NCI-H774 (cell line): ENCODE data around the gene NDUFB2.
"Not testable (repeated sequence)": the region's sequence is repeated elsewhere in the genome, so short reads cannot be mapped to it uniquely, and the experiment has no call there.

Experiments
- DNase-seq: peaks from one replicate; lab custom pipeline; 2025; lab: John Stamatoyannopoulos, UW

NDUFB2 gene

DNA sequence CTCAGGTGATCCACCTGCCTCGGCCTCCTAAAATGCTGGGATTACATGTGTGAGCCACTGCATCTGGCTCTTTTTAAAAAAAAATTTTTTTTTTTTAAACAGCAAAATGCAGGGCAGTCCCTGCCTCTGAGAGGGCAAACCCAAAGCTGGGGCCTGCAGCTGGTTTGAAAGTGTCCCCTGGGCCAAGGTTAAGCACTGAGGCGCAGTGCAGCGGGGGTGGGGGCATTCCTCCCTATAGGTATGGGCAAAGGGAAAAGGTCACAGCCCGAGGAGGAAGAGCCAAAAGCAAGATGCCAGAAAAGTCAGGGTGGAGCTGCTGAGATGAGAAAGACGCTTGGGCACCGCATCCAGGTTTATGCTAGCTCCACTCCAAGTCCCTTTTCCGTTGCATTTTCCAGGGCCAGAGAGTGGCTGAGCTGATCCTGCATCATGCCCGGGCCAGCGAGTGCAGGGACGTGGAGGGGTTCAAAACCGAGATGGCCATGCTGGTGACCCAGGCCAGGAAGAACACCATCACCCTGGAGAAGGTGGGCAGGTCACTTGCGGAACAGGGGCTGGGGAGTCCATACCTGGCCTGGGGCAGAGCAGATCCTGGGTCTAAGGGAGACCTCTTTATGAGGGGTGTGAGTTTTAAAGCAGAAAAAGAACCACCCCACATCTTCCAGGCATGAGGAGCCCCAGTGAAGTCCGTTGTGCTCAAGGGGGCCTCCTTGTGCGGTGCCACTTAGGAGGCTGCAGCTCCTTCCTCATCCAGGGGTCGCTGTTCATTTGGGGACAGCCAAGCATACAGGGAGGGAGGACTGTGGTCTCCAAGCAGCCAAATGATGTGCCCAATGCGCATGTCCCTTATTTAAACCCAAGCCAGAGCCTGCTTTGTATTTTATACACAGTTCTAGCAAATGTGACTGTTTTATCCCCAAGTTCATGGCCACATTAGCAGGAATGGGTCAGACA, 7.0 kb upstream of the NDUFB2 start:
- DNase-seq: no peak

DNA sequence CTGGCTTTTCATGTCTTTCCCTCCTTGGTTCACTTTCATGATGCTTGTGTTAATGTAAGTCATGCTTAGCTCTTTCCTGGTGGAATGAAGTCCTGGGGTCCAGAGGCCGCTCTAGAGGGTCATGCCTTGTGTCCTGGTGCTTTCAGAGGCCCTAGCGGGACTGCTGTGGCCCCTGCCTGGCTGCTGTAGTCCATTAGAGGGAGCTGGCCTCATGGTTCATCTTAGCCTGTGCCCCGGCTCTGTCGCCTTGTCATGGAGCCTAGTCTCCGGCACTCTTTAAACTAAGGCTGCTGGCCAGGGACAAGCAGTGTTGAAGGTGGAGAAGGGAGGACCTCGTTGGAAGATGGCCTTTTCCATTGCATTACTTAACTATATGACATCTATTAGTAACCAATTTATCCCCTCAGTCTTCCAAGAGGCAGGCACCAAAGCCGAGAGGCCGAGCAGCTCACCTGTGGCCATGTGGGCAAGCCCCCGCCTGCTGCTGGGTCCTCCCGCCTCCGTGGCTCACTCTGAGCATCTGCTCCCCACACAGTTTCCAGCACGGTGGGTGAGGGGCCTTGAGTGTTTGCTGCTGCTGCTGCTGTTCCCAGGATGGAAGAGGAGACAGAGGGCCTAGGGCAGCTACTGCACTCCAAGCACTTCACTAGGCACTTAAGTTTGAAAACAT, 5.0 kb upstream of the NDUFB2 start:
- no peak for DNase-seq

DNA sequence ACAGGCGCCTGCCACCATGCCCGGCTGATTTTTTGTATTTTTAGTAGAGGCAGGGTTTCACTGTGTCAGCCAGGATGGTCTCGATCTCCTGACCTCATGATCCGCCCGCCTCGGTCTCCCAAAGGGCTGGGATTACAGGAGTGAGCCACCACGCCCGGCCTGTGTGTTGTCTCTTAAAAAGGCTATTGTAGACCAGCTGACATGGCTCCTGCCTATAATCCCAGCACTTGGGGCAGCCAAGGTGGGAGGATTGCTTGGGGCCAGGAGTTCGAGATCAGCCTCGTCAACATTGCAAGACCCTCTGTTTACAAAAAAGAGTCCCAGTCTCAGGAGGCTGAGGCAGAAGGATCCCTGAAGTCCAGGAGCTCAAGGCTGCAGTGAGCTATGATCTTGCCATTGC, 2.7 kb upstream of the NDUFB2 start:
- DNase-seq: not testable (repeated sequence)

DNA sequence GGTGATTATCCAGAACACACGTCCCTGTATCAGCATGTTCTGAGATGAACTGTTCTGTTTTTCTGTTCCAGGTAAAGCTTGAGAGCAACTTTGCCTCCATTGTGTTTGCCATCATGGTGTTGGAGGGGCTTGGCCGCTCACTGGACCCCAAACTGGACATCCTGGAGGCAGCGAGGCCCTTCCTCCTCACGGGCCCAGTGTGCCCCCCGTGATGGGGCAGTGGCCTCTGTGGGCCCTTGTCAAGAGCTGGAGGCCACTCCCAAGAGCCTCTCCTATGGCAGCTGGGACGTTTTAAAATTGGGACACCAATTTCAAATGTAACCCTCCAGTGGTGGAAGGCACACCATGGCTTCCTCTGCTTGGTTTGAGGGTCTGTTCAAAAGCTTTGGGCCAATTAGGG, 1.9 kb upstream of the NDUFB2 start:
- DNase-seq: no peak

DNA sequence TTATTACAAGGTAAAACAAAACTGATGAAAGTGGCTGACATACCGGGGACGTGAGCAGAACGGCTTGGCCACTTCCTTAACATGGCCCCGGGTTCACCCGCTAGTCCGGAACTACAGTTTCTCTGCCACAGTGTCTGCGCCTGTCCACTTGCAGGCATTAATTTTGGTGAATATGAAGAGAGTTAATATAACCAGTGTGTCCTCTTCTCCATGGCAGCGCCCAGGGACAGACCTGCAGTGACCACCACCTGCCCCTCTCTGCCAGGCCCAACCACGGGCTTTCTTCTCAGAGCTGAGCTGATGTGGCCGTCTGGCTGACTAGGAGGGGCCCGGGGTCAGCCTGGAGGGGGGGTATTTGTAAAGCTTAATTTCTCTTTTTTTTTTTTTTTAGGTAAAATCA, 1.1 kb upstream of the NDUFB2 start:
- DNase-seq: no peak

DNA sequence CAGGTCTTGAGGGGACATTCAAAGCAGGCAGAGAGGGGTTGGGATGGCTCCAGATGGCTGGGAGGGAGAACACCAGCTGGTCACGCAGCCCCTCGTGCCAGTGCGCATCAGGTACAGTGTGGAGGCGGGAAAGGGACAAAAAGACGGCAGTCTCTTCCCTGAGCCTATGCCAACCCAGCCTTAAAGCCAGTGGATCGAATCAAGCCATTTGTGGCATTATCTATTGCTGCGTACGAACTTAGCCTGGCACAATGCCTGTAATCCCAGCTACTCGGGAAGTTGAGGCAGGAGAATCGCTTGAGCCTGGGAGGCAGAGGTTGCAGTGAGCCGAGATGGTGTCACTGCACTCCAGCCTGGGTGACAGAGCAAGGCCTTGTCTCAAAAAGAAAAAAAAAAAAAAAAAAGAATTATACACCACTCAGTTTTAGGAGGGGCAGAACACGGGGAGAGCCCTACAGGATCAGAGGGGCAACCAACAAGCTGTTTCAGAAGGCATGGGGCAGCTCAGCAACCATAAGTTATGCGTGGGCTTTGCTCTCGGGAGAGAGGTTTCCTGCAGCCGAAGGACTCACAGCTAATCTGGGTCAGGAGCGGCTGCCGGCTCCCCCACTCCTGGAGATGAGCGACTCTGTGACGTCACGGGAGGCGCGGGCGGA, 356 bp upstream of the NDUFB2 start:
- peak; percentile 88 for DNase-seq

DNA sequence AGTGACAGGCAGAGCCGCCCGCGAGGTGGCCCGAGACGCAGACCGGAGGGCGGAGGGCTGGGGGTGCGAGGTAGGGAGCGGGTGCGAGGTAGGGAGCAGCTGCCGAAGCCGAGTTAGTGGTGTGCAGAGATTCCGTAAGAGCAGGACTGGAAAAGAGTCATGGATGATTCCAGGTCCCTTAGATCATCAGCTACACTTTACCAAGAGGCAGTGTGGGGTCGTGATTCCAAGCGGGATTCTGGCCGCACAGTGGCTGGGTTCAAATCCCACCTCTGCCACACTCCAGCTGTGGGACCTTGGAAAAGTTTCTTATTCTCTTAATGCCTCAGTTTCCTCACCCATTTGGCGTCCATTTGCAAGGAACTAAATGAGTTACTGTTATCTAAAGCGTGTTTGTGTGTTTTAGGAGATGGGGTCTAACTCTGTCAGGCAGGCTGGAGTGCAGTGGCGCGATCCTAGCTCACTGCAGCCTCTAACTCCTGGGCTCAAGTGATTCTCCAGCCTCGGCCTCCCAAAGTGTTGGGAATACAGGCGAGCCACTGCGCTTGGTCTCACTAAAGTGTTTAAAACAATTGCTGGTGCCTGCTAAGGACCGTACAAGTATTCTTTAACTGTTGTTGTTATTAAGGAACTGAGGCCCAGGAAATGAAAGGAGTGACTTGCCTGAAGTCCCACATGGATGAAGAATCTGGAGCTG, 1.1 kb downstream of the NDUFB2 start:
- no peak for DNase-seq

DNA sequence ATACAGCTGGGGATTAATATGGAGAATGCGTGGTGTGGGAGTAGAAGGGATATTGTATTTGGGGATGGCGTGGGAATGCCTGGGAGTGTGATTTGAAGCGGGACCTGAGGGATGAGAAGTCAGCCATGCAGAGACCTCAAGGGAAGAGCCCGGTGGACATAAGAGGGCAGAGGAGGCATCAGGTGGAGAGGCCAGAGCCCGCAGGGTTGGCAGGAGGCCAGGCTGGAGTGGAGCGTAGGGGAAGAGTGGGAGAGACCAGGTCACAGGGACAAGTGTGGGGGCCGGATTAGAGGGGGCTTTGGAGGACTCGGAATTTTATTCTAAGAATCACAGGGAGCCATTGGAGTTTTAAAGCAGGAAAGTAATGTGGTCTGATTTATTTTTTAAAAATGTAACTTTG, 2.0 kb downstream of the NDUFB2 start:
- no peak for DNase-seq

DNA sequence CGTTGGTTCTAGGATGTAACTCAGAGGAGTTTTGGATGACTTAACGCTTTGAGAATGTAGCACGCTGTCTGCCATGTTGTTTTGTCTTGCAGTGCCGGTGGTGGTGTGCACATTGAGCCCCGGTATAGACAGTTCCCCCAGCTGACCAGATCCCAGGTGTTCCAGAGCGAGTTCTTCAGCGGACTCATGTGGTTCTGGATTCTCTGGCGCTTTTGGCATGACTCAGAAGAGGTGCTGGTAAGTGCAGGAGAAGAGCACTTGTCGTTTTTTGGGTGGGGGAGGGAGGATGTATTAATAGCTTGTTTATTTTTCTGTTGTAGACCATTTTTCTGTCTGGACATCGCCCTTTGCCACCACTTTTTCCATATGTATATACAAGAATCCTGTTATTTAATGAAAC, 6.3 kb downstream of the NDUFB2 start:
- DNase-seq: no peak

DNA sequence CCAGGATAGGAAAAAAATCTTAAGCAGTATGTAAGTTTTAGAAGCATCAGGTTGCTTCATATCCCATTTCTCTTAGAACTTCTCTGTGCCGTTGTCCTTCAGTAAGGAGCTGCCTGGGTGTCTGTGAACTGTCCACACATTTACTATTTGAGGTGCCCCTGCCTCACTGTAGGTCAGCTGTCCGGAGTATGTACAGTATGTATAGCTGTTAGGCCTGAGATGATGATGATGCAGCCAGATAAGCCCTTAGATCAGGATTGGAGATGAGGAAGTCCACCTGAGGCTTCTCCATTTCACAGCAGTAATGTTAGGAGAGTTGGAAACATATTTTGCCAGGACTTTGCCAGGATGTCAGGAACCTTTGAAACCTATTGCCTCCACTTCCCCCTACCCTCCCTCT, 7.7 kb downstream of the NDUFB2 start:
- no peak for DNase-seq

DNA sequence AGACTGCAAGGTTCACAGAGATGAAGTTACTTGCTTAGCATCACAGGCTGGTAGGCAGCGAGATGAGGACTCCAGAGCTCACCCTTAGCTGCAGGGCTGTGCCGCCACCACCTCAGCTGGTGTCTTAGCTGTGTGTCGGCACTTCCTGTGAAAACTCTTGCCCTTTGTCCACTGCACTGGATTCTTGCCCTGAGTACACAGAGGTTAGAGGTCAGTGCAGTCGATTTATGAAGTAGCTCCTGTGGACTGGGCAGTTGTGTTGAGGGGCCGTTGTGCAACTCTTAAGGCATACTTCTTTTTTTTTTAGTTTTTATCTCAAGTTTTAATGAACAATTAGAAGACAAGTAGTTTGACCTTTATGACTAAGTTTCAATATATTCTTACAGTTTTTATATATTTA, 10.6 kb downstream of the NDUFB2 start:
- DNase-seq: no peak

DNA sequence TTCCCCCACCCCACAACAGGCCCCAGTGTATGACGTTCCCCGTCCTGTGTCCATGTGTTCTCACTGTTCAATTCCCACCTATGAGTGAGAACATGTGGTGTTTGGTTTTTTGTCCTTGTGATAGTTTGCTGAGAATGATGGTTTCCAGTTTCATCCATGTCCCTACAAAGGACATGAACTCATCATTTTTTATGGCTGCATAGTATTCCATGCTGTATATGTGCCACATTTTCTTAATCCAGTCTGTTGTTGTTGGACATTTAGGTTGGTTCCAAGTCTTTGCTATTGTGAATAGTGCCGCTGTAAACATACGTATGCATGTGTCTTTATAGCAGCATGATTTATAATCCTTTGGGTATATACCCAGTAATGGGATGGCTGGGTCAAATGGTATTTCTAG, 12.3 kb downstream of the NDUFB2 start:
- not testable (repeated sequence) for DNase-seq

DNA sequence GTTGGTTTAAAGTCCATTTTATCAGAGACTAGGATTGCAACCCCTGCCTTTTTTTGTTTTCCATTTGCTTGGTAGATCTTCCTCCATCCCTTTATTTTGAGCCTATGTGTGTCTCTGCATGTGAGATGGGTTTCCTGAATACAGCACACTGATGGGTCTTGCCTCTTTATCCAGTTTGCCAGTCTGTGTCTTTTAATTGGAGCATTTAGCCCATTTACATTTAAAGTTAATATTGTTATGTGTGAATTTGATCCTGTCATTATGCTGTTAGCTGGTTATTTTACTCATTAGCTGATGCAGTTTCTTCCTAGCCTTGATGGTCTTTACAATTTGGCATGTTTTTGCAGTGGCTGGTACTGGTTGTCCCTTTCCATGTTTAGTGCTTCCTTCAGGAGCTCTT, 15.9 kb downstream of the NDUFB2 start:
- DNase-seq: not testable (repeated sequence)

DNA sequence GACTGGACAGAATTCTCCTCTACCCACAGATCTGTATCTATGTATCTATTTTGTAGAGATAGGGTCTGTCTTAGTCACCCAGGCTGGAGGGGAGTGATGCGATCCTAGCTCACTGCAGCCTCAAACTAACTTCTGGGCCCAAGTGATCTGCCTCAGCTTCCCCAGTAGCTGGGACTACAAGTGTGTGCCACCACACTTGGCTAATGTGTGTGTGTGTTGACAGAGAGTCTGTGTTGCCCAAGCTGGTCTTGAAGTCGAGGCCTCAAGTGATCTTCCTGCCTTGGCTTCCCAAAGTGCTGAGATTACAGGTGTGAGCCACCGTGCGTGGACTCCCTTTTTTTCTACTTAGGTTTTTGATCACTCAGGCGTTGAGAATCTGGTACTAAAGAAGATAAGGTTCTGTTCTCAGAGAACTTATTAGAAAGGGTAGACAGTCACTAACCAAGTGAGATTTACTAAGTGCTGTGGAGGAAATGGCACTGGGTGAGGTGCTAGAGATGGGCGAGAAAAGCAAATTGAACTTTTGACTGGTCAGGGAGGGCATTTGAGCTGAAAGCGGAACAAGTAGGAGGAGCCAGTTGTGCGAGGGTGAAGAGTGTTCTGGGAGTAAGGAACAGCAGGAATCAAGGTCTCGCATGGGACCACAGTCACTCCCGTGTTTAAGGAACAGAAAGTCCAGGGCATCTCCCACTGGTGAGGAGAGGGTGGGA, 18.0 kb downstream of the NDUFB2 start:
- DNase-seq: no peak

DNA sequence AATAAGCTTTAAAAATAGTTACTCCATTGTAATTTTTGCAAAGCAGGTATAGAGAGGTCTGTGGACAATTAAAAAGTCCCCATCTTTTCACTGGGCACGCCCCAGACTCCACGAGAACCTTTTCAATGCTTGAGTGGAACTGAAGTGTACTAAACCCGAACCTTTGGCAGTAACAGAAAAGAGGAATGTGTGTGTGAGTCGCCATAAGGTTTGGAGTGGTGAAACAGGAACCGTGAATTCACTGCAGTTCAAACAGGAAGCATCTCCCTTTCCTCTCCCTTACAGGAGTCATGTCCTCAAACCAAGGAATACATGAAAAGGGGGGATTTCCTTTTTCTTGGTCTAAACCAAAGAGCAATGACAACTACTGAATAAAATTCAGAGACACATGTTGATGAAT, 23.2 kb downstream of the NDUFB2 start:
- DNase-seq: no peak

DNA sequence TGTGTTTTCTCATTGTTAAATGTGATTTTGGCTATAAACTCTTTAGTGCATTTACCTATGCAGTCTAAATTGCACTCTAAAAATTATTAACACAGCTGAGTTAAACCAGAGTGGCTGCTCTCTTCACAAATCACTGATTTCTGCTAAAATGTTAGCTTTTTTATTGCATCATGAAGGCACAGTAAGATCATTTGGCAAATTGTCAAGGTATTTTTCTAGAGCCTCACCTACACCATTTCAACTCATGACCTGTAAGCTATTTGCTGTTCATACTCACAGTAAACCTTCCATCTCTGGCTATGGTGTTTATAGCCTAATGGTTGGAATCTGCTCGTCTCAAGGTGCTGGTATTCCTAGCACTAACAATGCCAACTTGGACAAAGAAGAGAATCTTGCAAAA, 25.7 kb downstream of the NDUFB2 start:
- no peak for DNase-seq

DNA sequence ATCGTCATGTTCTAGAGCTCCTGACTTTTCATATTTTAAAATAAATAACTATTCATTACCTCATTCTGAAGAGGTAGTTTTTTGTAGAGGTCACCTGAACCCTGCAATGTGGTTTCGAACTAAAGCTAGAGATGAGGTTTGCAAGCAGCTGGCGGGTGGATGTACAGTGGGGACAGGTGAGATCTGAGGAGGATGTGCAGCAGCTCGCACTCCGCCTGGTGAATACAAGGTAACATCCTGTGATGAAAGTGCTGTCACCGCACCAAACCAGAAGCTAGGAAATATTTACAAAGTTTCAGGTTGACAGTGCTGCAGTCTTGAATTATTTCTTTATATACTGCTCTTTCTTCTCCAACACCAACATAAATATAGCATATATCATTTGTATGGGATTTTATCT, 26.5 kb downstream of the NDUFB2 start:
- no peak for DNase-seq

DNA sequence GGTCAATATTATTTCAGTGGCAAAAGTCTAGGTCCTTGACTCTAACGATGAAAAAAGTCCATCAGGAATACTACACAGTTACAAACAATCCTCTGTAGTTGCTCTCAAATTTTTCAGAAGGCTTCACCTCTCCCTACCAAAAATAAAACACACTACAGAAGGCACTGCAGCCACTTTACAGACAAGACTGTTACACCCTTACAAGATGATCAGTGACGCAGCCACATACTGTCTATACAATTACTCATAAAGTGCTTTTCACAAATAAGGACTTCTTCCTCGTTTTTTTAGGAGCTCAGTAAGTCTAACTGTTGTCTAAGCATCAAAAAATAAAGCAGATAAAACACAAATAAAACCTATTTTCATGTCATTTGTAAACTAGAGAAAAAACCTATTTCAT, 27.1 kb downstream of the NDUFB2 start:
- no peak for DNase-seq

DNA sequence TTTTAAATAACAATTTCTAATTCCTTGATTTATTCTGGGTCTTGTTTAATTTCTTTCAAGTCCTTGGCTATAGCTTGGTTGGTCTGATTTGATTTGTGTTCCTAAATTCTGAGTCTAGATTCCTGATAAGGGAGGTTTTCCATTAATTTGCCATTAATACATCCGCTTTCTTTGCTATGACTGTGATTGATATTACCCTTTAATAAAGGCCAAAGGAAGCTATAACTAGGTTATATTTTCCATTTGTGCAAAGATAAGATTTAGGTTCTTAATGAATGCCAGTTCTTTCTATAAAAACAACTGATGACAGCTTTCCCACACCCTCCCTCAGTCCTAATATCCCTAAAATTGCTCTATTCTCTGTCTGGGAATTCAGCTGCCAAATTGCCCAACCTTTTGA, 28.2 kb downstream of the NDUFB2 start:
- no peak for DNase-seq

DNA sequence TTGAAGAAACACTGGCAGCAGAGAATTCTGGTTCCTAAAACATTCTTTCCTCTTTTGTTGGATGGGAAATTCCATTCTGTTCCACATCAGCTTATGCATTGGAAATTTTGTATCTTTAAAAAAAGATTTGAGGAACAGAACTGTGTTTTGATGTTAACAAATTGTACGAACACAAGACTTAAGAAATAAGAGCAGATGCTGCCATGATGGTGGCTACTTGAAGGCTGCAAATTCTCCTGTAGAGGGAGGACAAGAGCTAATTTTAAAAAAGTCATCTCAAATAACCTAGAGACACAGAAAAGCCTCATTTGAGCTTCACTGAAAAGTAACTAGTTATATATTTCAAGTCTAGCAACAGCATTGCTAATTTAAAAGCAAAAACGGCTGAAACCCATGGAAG, 29.8 kb downstream of the NDUFB2 start:
- no peak for DNase-seq

DNA sequence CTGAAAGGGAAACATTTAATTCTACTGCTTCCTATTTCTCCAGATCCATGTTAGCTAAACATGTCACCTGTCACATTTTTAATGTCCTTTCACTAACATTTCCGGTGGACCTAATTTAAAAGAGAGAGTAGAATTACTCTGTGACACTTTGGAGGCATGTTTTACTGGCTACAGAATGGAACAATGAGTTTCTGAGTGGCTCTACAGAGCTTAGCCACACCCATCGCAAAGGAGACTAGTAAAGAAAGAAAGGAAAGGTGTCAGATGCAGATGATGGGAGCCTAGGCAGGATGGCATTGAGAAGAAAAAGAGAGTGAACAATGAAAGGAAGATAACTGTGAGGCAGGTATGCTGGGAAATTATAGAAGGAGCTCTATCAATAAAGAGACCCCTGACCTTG, 35.9 kb downstream of the NDUFB2 start:
- no peak for DNase-seq

DNA sequence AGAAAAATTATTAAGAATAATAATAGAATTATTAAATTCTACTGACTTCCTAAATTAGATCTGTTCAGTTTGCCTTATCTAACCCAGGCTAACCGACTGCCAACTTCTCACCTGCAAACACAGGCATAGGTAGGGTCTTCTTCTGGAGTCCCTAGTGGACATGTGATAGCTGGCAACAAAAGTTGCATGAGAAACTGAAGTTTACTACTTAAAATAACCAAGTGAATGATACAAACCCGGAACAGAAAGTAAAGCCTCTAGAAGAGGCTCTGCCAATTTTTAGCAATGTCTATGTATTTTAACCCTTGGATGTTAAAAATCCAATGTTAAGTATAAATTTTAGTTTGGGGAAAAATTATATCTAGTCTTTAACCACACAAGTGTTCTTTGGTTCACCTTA, 37.6 kb downstream of the NDUFB2 start:
- DNase-seq: no peak
